ENCODE results near the gene GRM2.
"Not testable (repeated sequence)": the region's sequence is repeated elsewhere in the genome, so short reads cannot be mapped to it uniquely, and the experiment has no call there.

Gene GRM2

DNA sequence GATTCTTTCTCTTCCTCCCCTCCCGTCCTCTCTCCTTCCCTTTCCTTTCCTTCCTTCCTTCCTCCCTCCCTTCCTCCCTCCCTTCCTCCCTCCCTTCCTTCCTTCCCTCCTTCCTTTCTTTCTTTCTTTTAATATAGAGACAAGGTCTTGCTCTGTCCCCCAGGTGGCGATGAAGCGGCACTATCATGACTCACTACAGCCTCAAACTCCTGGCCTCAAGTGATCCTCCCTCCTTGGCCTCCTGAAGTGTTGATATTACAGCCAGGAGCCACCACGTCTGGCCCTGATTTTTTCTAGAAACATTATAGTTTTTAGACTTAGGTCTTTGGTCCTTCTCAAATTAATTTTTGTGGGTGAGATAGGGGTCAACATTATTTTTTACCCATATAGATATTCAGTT lies 15.5 kb downstream of the GRM2 start:
- no peak for DNase-seq (ENCODE audit: low spot score)

DNA sequence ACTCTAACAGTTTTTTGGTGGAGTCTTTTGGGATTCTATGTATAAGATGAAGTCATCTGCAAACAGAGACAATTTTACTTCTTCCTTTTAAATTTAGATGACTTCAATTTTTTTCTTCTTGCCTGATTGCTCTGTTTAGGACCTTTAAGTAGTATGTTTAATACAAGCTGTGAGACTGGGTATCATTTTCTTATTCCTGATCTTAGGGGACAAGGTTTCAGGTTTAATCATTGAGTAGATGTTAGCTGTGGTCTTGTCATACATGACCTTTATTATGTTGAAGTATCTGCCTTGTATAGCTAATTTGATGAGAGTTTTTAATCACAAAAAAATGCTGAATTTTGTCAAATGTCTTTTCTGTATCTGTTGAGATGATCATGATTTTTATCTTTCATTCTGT lies 20.6 kb downstream of the GRM2 start:
- no peak for DNase-seq (ENCODE audit: low spot score)

DNA sequence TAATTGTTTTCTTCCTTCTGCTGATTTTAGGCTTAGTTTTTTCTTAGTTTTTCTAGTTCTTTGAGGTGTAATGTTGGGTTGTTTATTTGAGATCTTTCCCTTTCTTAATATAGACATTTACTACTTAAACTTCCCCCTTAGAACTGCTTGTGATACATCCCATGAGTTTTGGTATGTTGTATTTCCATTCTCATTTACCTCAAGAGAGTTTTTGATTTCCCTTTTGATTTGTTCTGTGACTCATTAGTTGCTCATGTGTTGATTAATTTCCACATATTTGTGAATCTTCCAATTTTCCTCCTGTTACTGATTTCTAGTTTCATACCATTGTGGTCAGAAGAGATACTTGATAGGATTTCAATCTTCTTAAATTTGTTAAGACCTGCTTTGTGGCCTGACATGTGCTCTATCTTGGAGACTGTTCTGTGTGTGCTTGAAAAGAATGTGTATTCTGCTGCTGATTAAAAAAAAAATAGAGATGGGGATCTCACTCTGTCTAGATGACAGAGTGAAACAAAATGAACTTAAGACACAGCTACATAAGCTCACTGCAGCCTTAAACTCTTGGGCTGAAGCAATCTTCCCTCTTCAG lies 22.3 kb downstream of the GRM2 start:
- no peak for DNase-seq (ENCODE audit: low spot score)

DNA sequence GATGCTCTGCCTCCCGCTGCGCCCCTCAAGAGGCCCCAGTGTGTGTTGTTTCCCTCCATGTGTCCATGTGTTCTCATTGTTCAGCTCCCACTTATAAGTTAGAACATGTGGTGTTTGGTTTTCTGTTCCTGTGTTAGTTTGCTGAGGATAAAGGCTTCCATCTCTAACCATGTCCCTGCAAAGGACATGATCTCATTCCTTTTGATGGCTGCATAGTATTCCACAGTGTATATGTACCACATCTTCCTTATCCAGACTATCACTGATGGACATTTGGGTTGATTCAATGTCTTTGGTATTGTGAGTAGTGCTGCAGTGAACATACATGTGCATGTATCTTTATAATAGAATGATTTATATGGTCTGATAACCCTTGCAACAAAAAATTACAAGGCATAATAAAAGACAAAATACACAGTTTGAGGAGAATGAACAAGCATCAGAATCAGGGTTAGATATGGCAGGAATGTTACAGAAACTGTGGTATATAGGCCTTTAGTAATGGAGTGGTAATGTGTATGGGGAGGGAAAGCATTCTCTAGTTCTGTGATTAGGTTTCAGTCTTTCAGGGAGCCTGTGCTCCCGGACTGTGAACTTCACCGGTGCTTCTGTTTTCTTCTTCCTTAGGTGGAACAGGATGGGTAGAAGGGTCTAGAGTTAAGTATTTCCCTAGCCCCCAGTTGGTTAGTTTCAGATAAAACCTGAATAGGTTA lies 27.1 kb downstream of the GRM2 start:
- no peak for DNase-seq (ENCODE audit: low spot score)

DNA sequence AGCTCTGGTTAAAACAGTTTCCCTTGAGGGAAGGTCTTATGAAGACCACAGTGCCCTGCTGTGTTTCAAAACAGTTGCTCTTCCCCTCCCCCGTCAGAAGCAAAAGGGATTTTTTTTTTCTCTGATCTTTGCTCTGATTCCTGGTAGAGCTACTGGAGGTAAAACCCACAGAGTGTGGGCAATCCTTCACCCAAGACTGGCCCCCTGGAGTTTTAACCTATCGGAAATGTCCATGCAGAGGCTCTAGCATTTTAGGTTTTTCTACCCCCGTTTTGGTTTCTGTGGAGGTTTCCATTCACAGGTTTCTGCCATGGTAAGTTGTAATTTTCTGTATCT lies 27.7 kb downstream of the GRM2 start:
- no peak for DNase-seq (ENCODE audit: low spot score)

DNA sequence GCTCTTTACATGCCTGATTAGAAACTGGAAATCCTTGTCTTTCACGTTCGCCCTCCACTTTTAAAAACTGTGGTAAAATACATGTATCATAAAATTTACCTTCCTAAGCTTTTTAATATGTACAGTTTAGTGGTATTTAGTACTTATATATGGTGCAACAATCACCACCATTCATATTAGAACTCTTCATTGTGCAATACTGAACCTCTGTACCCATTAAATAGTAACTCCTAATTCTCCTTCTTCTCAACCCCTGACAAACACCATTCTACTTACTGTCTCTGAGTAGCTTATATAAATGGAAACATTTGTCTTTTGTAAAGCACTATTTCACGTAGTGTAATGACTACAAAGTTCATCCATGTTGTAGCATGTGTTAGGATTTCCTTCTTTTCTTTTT lies 28.2 kb downstream of the GRM2 start:
- no peak for DNase-seq (ENCODE audit: low spot score)

DNA sequence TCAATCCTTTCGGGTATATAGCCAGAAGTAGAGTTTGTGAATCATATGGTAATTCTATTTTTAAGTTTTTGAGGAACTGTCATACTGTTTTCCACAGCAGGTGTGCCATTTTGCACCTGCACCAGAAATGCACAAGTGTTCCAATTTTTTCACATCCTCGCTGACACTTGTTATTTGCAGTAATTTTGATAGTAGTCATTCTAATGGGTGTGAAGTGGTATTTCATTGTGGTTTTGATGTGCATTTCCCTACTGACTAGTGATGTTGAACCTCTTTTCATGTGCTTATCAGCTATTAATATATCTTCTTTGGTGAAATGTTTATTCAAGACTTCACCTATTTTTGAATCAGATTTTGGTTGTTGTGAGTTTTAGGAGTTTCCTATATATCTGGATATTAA lies 29.1 kb downstream of the GRM2 start:
- DNase-seq (ENCODE audit: low spot score), result no peak

DNA sequence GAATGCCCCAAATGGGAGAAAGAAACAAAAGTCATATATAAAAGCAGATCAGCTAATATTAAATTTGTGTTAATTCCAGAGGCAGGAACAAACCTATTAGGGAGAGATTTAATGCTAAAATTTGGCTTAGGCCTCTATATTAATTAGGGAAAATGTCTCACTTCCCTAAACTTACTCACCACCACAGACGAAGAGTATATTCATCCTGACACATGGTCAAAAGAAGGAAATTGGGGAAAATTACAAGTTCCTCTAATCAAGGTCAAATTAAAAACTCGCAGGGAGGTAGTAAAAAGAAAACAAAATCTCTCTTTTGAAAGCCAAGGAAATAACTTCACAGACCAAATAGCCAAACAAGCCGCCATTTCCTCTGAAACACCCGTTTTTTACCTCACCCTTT lies 32.2 kb downstream of the GRM2 start:
- DNase-seq (ENCODE audit: low spot score), result no peak

DNA sequence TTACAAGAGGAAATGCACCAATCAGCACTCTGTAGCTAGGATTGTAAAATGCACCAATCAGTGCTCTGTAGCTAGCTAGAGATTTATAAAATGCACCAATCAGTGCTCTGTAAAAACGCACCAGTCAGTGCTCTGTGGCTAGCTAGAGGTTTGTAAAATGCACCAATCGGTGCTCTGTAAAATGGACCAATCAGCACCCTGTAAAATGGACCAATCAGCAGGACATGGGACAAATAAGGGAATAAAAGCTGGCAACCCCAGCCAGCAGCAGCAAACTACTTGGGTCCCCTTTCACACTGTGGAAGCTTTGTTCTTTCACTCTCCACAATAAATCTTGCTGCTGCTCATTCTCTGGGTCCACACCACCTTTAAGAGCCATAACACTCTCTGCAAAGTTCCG lies 35.5 kb downstream of the GRM2 start:
- not testable (repeated sequence) for DNase-seq (ENCODE audit: low spot score)

DNA sequence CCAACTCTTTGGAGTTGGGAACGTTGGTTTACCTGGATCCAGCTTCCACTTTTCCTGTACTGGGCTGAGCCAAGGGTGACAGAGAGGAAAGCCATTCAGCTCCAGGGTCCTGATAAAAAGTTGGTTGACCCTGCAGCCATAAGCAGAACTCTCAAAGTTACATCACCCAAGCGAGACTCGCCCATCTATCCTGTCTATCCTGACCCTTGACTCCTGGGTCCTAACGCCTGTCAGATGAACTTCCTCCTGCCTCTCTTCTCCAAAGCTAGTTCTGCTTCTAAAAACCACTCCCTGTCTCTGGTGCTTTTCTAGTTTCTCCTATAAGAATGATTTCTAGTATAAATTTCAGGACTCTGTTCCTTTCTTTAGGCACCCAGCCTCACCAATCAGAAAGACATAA lies 36.1 kb downstream of the GRM2 start:
- DNase-seq (ENCODE audit: low spot score), result not testable (repeated sequence)

DNA sequence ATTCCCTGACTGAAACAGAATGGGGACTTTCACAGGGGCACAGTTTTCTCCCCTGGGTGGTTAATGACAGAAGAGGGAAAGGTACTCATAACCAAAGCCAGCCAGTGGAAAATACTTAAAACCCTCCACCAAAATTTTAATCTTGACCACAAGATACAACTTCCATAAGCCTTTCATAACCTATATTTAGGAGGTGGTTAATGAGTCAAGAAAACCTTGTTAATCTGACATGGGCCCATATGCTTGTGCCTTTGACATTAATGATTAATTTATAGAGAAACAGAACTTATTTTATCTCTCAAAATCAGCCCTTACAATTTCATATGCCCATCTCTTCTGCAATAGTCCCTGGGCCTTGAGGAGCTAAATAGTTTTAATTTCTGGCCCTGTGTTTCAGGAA lies 41.0 kb downstream of the GRM2 start:
- DNase-seq (ENCODE audit: low spot score), result no peak

DNA sequence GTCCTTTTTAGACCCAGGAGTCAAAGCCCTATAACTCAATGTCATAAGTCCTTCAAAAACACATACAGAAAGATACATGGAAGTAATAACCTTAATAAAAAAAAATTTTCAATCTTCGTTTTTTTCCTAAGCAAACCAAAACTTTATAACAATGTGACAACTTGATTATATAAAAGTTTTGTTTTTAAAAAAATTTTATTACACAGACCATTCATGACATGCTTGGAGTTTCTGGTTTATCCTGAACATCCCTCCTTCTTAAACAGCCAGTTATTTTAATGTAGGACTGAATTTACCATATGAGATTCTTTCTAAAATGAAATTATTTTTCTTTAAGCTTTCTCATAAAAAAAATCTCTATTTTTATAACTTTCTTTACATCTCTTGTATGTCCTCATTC lies 41.5 kb downstream of the GRM2 start:
- no peak for DNase-seq (ENCODE audit: low spot score)

DNA sequence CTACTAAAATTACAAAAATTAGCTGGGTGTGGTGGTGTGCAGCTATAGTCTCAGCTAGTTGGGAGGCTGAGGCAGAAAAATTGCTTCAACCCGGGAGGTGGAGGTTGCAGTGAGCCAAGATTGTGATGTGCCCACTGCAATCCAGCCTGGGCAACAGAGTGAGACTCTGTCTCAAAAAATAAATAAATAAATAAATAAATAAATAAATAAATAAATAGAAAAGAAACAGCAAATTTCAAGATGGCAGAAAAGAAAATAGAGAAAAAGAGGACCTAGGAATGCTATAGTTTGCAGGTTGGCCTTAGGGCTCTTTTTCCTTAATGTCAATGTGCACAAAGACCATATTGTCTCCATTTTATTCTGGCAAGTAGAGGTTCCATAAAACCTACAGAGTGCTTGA lies 44.0 kb downstream of the GRM2 start:
- DNase-seq (ENCODE audit: low spot score), result no peak

DNA sequence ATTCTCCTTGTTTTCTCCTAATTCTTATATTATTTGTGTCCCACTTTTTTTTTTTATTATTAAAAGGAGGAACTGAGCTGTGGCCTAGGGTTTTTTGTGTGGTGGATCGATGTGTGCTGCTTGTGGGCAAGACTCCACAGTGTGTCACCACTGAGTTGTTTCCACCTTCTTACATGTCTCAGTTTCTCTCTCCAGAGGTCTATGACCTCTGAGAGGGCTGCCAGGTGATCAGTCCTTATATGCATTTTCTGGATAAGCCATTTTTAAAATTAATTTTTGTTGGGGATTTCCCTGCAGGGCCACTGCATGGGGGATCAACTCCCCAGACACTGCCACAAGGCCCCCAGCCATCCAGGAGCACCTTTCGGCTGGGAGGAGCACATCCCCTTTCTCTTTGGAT lies 44.4 kb downstream of the GRM2 start:
- DNase-seq (ENCODE audit: low spot score), result no peak

DNA sequence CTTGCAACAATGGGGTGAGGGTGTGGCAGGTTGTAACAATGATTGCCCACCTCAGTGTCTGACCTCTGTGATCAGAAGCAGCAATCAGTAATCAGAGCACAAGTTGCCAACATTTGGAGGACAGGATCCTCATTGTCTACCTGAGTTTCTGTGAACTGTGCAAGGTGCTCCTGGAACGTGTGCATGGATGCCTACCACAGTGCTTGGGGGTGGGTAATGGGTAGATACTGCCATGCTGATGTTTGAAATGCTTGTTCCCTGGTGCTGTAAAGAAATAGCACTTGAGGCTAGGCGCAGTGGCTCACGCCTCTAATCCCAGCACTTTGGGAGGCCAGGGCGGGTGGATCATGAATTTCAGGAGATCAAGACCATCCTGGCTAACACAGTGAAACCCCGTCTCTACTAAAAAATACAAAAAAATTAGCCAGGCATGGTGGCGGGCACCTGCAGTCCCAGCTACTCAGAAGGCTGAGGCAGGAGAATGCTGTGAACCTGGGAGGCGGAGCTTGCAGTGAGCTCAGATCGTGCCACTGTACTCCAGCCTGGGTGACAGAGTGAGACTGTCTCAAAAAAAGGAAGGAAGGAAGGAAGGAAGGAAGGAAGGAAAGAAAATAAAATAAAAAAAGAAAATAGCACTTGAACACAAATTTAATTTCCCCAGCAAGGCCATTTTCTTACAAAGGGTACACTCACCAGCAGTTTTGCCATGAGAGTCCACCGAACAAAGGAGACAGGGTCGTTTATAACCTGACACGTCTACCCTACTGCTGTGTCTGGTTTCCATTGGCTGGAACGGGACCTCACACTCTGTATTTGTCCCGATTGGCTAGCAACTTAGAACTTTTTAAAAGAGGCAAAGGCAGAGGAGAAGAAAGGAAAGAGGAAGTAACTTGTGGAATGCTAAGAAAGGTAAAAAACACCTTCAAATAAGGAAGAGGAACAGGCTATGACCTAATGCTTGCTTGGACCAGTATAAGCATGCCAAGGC lies 47.2 kb downstream of the GRM2 start:
- DNase-seq (ENCODE audit: low spot score), result not testable (repeated sequence)

DNA sequence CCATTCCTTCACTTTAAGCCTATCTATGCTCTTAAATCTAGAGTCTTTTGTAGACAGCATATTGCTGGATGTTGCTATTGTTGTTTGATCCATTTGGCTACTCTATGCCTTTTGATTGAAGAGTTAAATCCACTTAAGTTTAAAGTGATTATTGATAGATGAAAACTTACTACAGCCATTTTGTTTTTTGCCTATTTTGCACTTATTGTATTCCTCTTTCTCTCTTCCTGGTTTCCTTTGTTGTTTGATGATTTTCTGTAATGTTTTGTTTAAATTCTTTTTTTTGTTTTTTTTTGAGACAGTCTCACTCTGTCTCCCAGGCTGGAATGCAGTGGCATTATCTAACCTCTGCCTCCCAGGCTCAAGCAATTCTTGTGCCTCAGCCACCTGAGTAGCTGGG lies 52.3 kb downstream of the GRM2 start:
- DNase-seq (ENCODE audit: low spot score), result no peak

Data from NAMALWA (cell line).